H1 (cell line): ENCODE results near the gene LIFR. TPM values are rescaled to one million over a fixed set of nuclear protein-coding genes. Genes with fewer than 3 reads are reported as not detected.

Source experiments
- CTCF ChIA-PET: fragments of 300-600 bp; sonication (Branson Sonifier 250); formaldehyde crosslinking; loops from one replicate; lab custom pipeline; 2021; ENCODE audit not compliant: partially characterized antibody; lab: Charles Lee
- POLR2A ChIA-PET: fragments of 300-600 bp; sonication (Branson Sonifier 250); formaldehyde crosslinking; loops from one replicate; lab custom pipeline; 2021; ENCODE audit warnings: inconsistent platforms; ENCODE audit not compliant: partially characterized antibody; lab: Charles Lee
- DNase-seq, 2 experiments: peaks; one replicate each; pipeline versions ENCODE4 v3.0.0 to v3.0.0-alpha.2; 2010 to 2022; ENCODE audit warnings: low spot score in 2 of 2, low read depth in 1 of 2, mixed read lengths in 1 of 2
- FAIRE-seq: peaks from 2 replicates; lab custom pipeline; 2011; peaks lifted over from hg19 to GRCh38; lab: Jason Lieb, UNC
- H2AFZ ChIP-seq: 2 replicates; pipeline ENCODE4 v1.8.1; 2012; ENCODE audit warnings: low read length, inconsistent platforms
- H2AK5ac ChIP-seq: 2 replicates; pipeline ENCODE4 v1.6.1; 2013; ENCODE audit warnings: low read depth, low read length
- H2BK120ac ChIP-seq: replicated peaks from 2 replicates; pipeline ENCODE3; 2013; ENCODE audit warnings: low read depth, low read length, inconsistent platforms
- H2BK12ac ChIP-seq: 2 replicates; pipeline ENCODE4 v1.6.1; 2013; ENCODE audit warnings: low read depth, low read length
- H2BK15ac ChIP-seq: 2 replicates; pipeline ENCODE4 v1.6.1; 2013; ENCODE audit warnings: low read length
- H2BK20ac ChIP-seq: 2 replicates; pipeline ENCODE4 v1.6.1; 2013; ENCODE audit warnings: low read length
- H2BK5ac ChIP-seq: 2 replicates; pipeline ENCODE4 v1.6.1; 2013; ENCODE audit warnings: low read depth, low read length
- H3K14ac ChIP-seq: 2 replicates; pipeline ENCODE4 v1.6.1; 2013; ENCODE audit warnings: inconsistent platforms; ENCODE audit not compliant: insufficient read length
- H3K18ac ChIP-seq: 2 replicates; pipeline ENCODE4 v1.6.1; 2013; ENCODE audit warnings: low read length; ENCODE audit errors: extremely low read depth
- H3K23ac ChIP-seq: 2 replicates; pipeline ENCODE4 v1.6.1; 2013; ENCODE audit warnings: inconsistent platforms; ENCODE audit not compliant: insufficient read length
- H3K23me2 ChIP-seq: 2 replicates; pipeline ENCODE4 v1.6.1; 2013; ENCODE audit warnings: low read depth, low read length
- H3K27ac ChIP-seq: 2 replicates; pipeline ENCODE4 v1.6.1; 2011; ENCODE audit warnings: low read depth, low read length, inconsistent platforms
- H3K27me3 ChIP-seq, 4 experiments: replicated peaks in 1 of 4; 1 replicate in 1 of 4; 2 replicates in 3 of 4; pipeline versions ENCODE4 v1.6.1 to v1.8.1; 2011 to 2013; ENCODE audit warnings: low read length in 3 of 4, mild to moderate bottlenecking in 3 of 4, inconsistent platforms in 2 of 4, mixed read lengths in 2 of 4, moderate library complexity in 1 of 4; ENCODE audit not compliant: control insufficient read depth in 3 of 4, insufficient read depth in 3 of 4; ENCODE audit errors: extremely low read depth in 1 of 4
- H3K36me3 ChIP-seq, 4 experiments: 2 replicates each; pipeline versions ENCODE4 v1.6.1 to v1.8.1; 2011 to 2013; ENCODE audit warnings: mild to moderate bottlenecking in 4 of 4, low read length in 3 of 4, moderate library complexity in 2 of 4, control low read depth in 1 of 4, inconsistent platforms in 1 of 4; ENCODE audit not compliant: insufficient read depth in 4 of 4, control insufficient read depth in 2 of 4
- H3K4ac ChIP-seq: replicated peaks from 2 replicates; pipeline ENCODE3; 2013; ENCODE audit warnings: low read length, low read depth, mixed read lengths, inconsistent platforms; ENCODE audit not compliant: insufficient read length
- H3K4me1 ChIP-seq, 4 experiments: replicated peaks in 1 of 4; 1 replicate in 1 of 4; 2 replicates in 3 of 4; pipeline versions ENCODE4 v1.6.1 to v1.8.1; 2011 to 2013; ENCODE audit warnings: low read length in 3 of 4, inconsistent platforms in 2 of 4, mixed read lengths in 1 of 4; ENCODE audit not compliant: insufficient read depth in 4 of 4, control insufficient read depth in 3 of 4
- H3K4me2 ChIP-seq, 2 experiments: 2 replicates each; pipeline versions ENCODE4 v1.6.1 to v1.8.1; 2011 to 2013; ENCODE audit warnings: low read depth in 2 of 2, low read length in 2 of 2, control low read depth in 1 of 2, inconsistent platforms in 1 of 2, mild to moderate bottlenecking in 1 of 2; ENCODE audit not compliant: insufficient read depth in 1 of 2
- H3K4me3 ChIP-seq, 4 experiments: fragments of 200-600, 300-600 bp in 1 of 4; sonication (generic), shearing (Covaris generic), sonication (Bioruptor Twin) in 1 of 4; 2 replicates each; pipeline versions ENCODE4 v1.5.1 to v1.8.1; 2011 to 2016; ENCODE audit warnings: low read length in 4 of 4, low read depth in 3 of 4, control low read depth in 2 of 4, inconsistent platforms in 2 of 4, mild to moderate bottlenecking in 2 of 4, mixed read lengths in 1 of 4, moderate library complexity in 1 of 4; ENCODE audit not compliant: insufficient read depth in 2 of 4; ENCODE audit errors: extremely low read depth in 1 of 4
- H3K56ac ChIP-seq: replicated peaks from 2 replicates; pipeline ENCODE3; 2013; ENCODE audit warnings: low read depth, mild to moderate bottlenecking, mixed read lengths, low read length, inconsistent platforms; ENCODE audit not compliant: insufficient read length
- H3K79me1 ChIP-seq: 2 replicates; pipeline ENCODE4 v1.6.1; 2013; ENCODE audit warnings: low read depth, low read length, control low read depth
- H3K79me2 ChIP-seq, 2 experiments: 2 replicates each; pipeline versions ENCODE4 v1.6.1 to v1.8.1; 2012 to 2013; ENCODE audit warnings: low read length in 2 of 2, mild to moderate bottlenecking in 2 of 2, inconsistent platforms in 1 of 2; ENCODE audit not compliant: insufficient read depth in 2 of 2, control insufficient read depth in 1 of 2
- H3K9ac ChIP-seq, 4 experiments: replicated peaks in 1 of 4; 1 replicate in 1 of 4; 2 replicates in 3 of 4; pipeline versions ENCODE4 v1.6.1 to v1.8.1; 2011 to 2013; ENCODE audit warnings: low read depth in 3 of 4, low read length in 3 of 4, control low read depth in 2 of 4, mild to moderate bottlenecking in 2 of 4, moderate library complexity in 2 of 4, inconsistent platforms in 1 of 4; ENCODE audit errors: extremely low read depth in 1 of 4
- H3K9me3 ChIP-seq, 2 experiments: 2 replicates each; pipeline versions ENCODE4 v1.6.1 to v1.8.1; 2012 to 2013; ENCODE audit warnings: mild to moderate bottlenecking in 2 of 2, moderate library complexity in 2 of 2, control low read depth in 1 of 2, inconsistent platforms in 1 of 2, low read depth in 1 of 2, low read length in 1 of 2, mixed read lengths in 1 of 2; ENCODE audit not compliant: insufficient read depth in 2 of 2
- H4K20me1 ChIP-seq, 2 experiments: replicated peaks in 1 of 2; 2 replicates each; pipeline versions ENCODE3 to v1.8.1; 2011 to 2013; ENCODE audit warnings: inconsistent platforms in 2 of 2, low read length in 2 of 2, mild to moderate bottlenecking in 1 of 2; ENCODE audit not compliant: insufficient read depth in 2 of 2, control insufficient read depth in 1 of 2
- H4K5ac ChIP-seq: 2 replicates; pipeline ENCODE4 v1.6.1; 2013; ENCODE audit warnings: low read length, low read depth, mixed read lengths, inconsistent platforms; ENCODE audit not compliant: insufficient read length
- H4K8ac ChIP-seq: 2 replicates; pipeline ENCODE4 v1.8.0; 2013; ENCODE audit warnings: mild to moderate bottlenecking, moderate library complexity, low read length, inconsistent platforms; ENCODE audit not compliant: insufficient read depth; ENCODE audit errors: extremely low read depth
- H4K91ac ChIP-seq: replicated peaks from 2 replicates; pipeline ENCODE3; 2013; ENCODE audit warnings: low read length, mixed read lengths, inconsistent platforms; ENCODE audit not compliant: insufficient read length
- ASH2L ChIP-seq: fragments of 200-600, 300-600 bp; sonication (generic); IDR thresholded peaks from one replicate; pipeline ENCODE4 v1.7.1; 2017; ENCODE audit warnings: low read length
- BACH1 ChIP-seq: IDR thresholded peaks from 2 replicates; pipeline ENCODE4 v1.6.1; 2012; ENCODE audit warnings: low read length, improper control_type of control experiment
- CBX8 ChIP-seq: fragments of 300-800, 300-1000 bp; sonication (generic); IDR thresholded peaks from 2 replicates; pipeline ENCODE4 v1.7.1; 2016; ENCODE audit warnings: low read depth, low read length, borderline replicate concordance
- CEBPB ChIP-seq: IDR thresholded peaks from 2 replicates; pipeline ENCODE4 v1.6.1; 2012; ENCODE audit warnings: low read depth, low read length
- EGR1 ChIP-seq: IDR thresholded peaks from 2 replicates; pipeline ENCODE4 v1.6.1; 2011; ENCODE audit warnings: low read depth, low read length, borderline replicate concordance
- KDM5A ChIP-seq: fragments of 200-600 bp; IDR thresholded peaks from 2 replicates; pipeline ENCODE4 v1.7.1; 2012; ENCODE audit warnings: mild to moderate bottlenecking, low read length, inconsistent platforms, mixed read lengths
- NRF1 ChIP-seq: IDR thresholded peaks from 2 replicates; pipeline ENCODE4 v1.6.1; 2011; ENCODE audit warnings: mild to moderate bottlenecking, low read depth, low read length, improper control_type of control experiment
- POLR2AphosphoS5 ChIP-seq: IDR thresholded peaks from 2 replicates; pipeline ENCODE4 v1.6.1; 2011; ENCODE audit warnings: low read depth, low read length
- POU5F1 ChIP-seq: IDR thresholded peaks from 2 replicates; pipeline ENCODE4 v1.6.1; 2011; ENCODE audit warnings: low read depth, mild to moderate bottlenecking, low read length, moderate library complexity
- SIN3A ChIP-seq, 2 experiments: IDR thresholded peaks in 1 of 2; conservative IDR thresholded peaks in 1 of 2; 2 replicates each; pipeline ENCODE4 v1.6.1; 2011 to 2012; ENCODE audit warnings: low read length in 2 of 2, improper control_type of control experiment in 1 of 2, low read depth in 1 of 2, mild to moderate bottlenecking in 1 of 2
- SRF ChIP-seq: IDR thresholded peaks from 2 replicates; pipeline ENCODE4 v1.6.1; 2011; ENCODE audit warnings: mild to moderate bottlenecking, low read depth, low read length, moderate library complexity
- WGBS, 2 experiments: shearing (Covaris generic) in 1 of 2; methylation state at CpG; one replicate each; pipeline versions ENCODE4 v1.1.6 to v1.1.7; 2013 to 2015; ENCODE audit warnings: low lambda C conversion rate in 2 of 2, mixed read lengths in 2 of 2, inconsistent platforms in 1 of 2, low coverage in 1 of 2, missing lambda C conversion rate in 1 of 2; ENCODE audit not compliant: insufficient replicate concordance in 2 of 2, insufficient coverage in 1 of 2, insufficient read length in 1 of 2; ENCODE audit errors: extremely low coverage in 1 of 2, missing lambda C conversion rate in 1 of 2; 5-methylcytosine and 5-hydroxymethylcytosine counted together
- polyA plus RNA-seq, 7 experiments: library from polyadenylated mRNA; depleted of rRNA in 3 of 7; stranded (reverse) in 5 of 7; unstranded in 2 of 7; fragments of >200 nt in 5 of 7; fragments of 200-250 nt in 2 of 7; gene quantifications; 1 replicate in 5 of 7; 2 replicates in 1 of 7; 4 replicates in 1 of 7; pipeline versions ENCODE4 v1.2.1 to v1.2.3, GENCODE V29; 2011 to 2013; ENCODE audit warnings: missing spikeins in 2 of 7, mixed read lengths in 2 of 7
- total RNA-seq: library from RNA; stranded (reverse); fragmentation: NEBNext Ultra II Directional; extraction: Animal tissue kit (Norgen Biotek cat#: 25700); gene quantifications from 2 replicates; pipeline ENCODE4 v1.2.1, GENCODE V29; 2021
- TF ChIP-seq, protein P1 (sequence below): IDR thresholded peaks from 2 replicates; pipeline ENCODE4 v1.6.1; 2012; ENCODE audit warnings: low read length, inconsistent platforms

LIFR gene
- total and polyA plus RNA-seq, 2 of the 8 experiments (the other 6 are each of a cell fraction or from before 2014, with no cell fraction given) = 2.0 to 18.9 TPM

DNA sequence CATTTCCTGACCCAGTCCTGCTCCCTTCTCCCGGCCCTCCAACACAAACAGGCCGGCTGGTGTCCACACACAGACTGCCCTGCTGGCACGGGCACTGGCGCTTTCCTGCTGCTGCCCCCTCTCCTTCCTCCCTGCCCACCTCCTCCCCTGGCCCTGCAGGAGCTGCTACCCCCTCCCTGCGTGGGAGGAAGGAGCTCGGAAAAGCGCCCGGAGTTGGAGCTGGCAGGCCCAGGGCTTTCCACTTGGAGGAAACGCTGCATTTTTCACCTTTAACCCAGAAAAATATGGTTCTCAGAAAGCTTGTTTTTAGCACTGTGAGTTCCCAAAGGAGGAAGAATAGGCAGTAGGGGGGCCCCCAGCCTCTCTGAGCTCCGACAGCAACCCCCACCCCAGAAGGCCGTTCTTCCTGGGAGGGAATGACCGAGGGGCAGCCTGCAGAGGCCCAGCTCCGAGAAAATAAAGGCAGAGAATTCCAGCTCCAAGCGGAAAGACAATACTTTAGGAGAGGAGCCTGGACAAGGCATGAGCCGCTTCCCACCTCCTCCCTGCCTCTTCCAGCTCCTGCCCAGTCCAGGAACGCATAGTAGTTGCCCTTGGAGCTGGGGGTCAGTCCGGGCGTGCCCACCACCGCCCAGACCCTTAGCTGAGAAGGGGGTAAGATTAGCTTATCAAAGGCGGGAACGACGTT, 88.9 kb downstream of the LIFR start:
- POLR2A ChIA-PET = no interaction called here
- 76% methylated on average over 18 of the region's 22 CpGs; no CpG with 5 or more reads in 1 of the 2 experiments for whole genome bisulfite sequencing, 2 experiments
- Histone ChIP-seq H3K56ac (no peak overlapping the region), H3K9me3 (no peaks in the 10 kb centered on the region), H4K20me1 (no peaks in the 10 kb centered on the region), H3K4me1 (peaks cover 0 to 12% (median 2%) of the 10 kb centered on the region in 4 experiments; a peak in 3 of 7 replicates), H2BK120ac (no peak overlapping the region), H2BK15ac (no peak overlapping the region), H3K4me2 (no peak overlapping the region), H3K27me3 (no peaks in the 10 kb centered on the region), H3K27ac (no peak overlapping the region), H3K79me1 (no peaks in the 10 kb centered on the region), H3K9ac (no peak overlapping the region), H4K8ac (no peak overlapping the region; the same call in 1 of the 2 replicates), H3K18ac (no peak overlapping the region; the same call in 1 of the 2 replicates), H2BK12ac (no peak overlapping the region), H4K5ac (no peak overlapping the region), H2BK5ac (peak overlapping the region; percentile 9; the same call in 1 of the 2 replicates), H2AK5ac (no peak overlapping the region), H3K23me2 (no peaks in the 10 kb centered on the region), H3K4ac (no peak overlapping the region), H2AFZ (peak overlapping the region; percentile 7; the same call in 1 of the 2 replicates), H4K91ac (no peak overlapping the region), H3K36me3 (no peaks in the 10 kb centered on the region), H2BK20ac (no peak overlapping the region), H3K4me3 (no peak overlapping the region), H3K23ac (no peak overlapping the region), H3K79me2 (no peaks in the 10 kb centered on the region), H3K14ac (no peak overlapping the region)
- FAIRE-seq (no peak), DNase-seq (no peak)
- CTCF ChIA-PET = interaction anchor here (1.1 to 2.0 kb wide), 6 partner anchors 22 to 360 kb away, joined by 3 to 8 read pairs (median 5); no protein-coding TSS in a partner anchor
- TF ChIP-seq, protein P1, sequence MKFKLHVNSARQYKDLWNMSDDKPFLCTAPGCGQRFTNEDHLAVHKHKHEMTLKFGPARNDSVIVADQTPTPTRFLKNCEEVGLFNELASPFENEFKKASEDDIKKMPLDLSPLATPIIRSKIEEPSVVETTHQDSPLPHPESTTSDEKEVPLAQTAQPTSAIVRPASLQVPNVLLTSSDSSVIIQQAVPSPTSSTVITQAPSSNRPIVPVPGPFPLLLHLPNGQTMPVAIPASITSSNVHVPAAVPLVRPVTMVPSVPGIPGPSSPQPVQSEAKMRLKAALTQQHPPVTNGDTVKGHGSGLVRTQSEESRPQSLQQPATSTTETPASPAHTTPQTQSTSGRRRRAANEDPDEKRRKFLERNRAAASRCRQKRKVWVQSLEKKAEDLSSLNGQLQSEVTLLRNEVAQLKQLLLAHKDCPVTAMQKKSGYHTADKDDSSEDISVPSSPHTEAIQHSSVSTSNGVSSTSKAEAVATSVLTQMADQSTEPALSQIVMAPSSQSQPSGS = no peak
- TF ChIP-seq BACH1 (no peak), NRF1 (no peak), ASH2L (no peak), SRF (no peak), CBX8 (no peak), POU5F1 (no peak), POLR2AphosphoS5 (no peak), SIN3A (conservative IDR thresholded peaks at IDR 0.05 in 1 of 2, IDR thresholded peaks at IDR 0.05 in 1 of 2; ENCODE audit: low read depth in 1 of 2, low read length in 2 of 2) (no peak), EGR1 (no peak), KDM5A (no peak), CEBPB (no peak)
